GM19025 (cell line): ENCODE data around the gene SCYGR5.
"Not testable (repeated sequence)": the region's sequence is repeated elsewhere in the genome, so short reads cannot be mapped to it uniquely, and the experiment has no call there.

Experiments
- ATAC-seq: cut with Tn5 transposase; IDR thresholded peaks from one replicate; pipeline ENCODE4 v1.9.1; 2021; ENCODE audit warnings: mild to moderate bottlenecking, low read depth, moderate library complexity; ENCODE audit not compliant: unreplicated experiment

SCYGR5 gene

DNA sequence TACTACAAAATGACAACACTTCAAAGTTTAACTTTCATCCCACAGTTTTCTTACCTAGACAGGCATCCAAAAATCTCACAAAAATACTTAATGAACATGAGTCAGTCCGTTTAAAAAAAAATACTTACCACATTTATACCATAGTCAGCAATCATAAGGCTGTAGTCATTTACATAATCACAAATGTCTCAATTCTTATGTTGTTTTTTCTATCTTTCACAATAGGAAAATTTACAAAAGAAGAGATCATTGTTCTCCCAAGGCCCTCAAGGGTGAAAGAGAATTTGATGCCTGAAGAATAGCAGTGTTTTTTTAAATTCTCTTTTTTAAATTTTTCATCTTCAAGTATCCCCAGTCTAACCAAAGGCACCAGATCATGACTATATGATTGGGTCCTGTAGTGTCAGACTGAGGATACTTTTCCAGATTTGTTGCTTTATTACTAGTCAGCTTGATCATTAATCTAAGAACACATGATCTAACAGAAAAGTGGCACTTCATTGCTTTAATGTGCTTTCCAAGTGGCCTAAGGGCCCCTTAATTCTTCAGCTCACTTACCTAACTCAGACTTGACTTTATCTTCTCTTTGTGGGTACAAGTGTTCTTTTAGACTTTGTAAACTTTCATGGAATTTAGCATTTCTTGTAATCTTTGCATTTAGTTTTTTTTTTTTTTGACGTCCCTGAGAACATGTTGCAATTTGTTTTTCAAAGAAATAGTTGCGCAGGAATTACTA lies 4.7 kb downstream of the SCYGR5 start:
- ATAC-seq = no peak

DNA sequence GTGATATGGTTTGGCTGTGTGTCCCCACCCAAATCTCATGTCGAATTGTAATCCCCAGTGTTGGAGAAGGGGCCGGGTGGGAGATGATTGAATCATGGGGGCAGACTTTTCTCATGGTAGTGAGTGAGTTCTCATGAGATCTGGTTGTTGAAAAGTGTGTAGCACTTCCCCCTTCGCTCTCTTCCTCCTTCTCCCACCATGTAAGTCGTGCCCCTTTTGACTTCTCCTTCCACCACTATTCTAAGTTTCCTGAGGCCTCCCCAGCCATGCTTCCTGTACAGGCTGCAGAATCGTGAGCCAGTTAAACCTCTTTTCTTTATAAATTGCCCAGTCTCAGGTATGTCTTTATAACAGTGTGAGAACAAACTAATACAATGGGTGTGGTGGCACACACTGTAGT lies 7.0 kb downstream of the SCYGR5 start:
- ATAC-seq = not testable (repeated sequence)

DNA sequence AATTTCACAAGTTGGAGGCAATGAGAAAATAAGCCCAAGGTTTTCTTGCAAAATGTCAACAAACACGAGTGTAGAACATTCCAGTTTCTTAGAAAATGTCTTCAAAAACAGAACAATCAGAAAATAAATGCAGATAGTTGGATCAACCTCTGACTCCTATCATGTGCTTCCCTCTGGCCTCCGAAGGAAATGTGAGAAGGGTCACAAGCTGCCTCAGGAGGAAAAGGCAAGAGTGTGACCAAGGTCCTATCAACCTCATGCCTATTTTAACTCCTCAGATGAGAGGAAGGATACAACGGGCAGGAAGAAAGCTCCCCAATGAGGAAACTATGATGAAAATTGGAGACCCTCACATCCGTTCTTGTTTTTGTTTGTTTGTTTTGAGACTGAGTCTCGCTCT lies 7.9 kb downstream of the SCYGR5 start:
- ATAC-seq = no peak

DNA sequence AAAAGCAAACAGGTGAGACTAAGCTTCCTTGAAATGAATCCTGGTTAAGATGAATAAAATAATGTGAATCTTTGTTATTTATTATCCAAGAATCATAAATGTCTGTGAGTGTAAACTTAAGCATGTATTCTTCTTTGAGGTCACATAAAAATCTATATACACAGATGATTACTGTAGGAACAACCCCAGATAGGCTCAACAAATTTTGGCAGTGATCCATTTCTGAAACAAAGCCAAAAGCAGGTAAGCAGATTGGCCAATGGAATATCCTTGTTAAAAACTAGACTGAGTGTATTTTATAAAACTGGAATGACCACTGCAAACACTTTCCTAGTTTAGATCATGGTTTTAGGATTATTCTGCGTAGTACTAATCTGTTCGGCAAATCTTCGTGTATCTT lies 11.3 kb downstream of the SCYGR5 start:
- no peak for ATAC-seq

DNA sequence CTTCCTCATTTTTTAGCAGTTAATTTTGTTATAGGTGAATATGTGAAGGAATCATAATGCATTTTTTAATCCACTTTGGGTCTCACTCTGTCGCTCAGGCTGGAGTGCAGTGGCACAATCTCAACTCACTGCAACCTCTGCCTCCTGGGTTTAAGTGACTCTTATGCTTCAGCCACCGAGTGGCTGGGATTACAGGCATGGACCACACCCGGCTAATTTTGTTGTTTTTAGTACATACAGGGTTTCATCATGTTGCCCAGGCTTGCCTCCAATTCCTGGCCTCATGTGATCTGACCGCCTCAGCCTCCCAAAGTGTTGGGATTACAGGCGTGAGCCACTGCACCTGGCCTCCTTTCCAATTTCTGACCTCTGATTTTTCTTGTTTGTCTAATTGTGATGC lies 17.7 kb downstream of the SCYGR5 start:
- no peak for ATAC-seq

DNA sequence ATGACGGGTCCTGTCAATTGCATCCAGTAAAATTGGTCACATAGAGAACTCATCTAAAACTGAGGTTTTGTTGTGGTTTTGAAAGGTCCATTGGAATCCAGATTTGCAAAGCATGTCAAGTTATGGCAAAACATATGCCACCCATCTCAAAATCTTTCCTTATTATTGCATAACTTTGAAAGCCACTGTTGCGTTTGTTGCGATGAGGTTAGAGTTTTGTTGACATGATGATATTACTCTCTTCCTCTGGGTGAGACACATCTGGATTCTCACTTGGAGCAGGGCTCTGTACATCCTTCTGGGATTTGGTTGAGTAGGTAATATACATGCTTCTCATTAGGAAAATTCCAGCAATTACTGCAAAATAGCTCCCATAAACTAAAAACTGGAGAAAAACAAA lies 20.6 kb downstream of the SCYGR5 start:
- no peak for ATAC-seq

DNA sequence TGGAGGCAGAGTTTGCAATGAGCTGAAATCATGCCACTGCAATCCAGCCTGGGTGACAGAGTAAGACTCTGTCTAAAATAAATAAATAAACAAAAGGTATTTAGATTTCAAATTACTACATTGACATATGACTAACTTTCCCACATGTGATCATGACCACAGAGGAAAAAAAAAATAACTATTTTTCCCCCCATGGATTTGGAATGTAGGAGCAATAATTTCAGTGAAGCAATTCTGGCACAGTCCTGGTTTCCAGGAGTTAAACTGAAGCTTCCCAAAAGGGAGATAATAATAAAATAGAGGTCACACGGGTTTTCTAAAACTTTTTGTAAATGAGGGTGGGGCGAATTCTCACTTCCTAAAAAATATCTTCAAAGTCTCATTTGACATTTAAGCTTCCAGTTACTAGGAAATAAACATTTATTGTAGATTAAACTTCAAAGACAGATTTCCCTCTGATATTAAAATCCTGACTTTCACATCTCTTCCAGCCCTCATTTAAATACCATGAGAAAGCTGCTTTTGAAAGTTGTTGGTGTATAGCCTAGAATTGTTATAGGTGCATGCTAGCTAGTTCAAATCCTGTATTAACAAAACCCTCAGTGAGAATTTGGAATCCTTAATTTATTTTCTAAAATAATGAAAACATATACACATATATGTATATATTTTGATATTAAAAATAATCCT lies 30.5 kb downstream of the SCYGR5 start:
- no peak for ATAC-seq

DNA sequence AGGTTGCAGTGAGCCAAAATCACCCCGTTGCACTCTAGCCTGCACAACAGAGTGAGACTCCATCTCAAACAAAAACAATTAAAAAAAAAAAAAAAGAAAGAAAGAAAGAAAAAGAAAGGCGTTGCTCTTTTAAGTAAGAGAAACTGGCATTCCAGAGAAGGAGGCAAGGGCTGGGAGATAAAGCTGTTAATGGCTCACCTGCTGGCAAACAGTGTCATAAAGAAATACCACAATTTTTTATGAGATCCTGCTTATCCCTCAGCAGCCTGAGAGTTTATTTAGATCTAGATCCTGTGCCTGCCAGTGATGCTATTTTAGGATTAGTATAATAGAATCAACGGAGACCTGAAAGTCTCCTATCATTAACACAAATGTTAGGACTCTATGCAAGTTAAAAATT lies 35.0 kb downstream of the SCYGR5 start:
- no peak for ATAC-seq

DNA sequence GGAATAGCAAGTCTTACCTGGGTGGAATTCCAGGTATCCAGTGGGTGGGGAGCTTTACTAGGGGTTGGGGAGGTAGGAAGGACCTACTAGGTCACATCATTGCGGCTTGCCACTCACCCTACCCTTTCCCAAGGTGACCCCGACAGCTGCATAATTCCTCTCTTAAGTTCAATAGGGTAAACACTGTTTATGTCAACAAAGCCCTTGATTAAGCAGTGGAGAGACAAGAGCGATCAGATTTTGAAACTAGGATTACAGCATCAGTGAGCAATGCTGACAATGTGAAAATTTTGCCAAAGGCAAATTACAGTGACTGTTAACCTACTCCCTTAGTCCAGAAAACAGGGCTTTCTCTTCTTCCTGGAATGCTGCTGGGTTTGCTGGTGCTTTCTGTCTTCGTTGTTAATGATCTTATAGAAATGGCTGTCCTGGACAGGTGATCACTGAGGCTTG lies 36.7 kb downstream of the SCYGR5 start:
- no peak for ATAC-seq

DNA sequence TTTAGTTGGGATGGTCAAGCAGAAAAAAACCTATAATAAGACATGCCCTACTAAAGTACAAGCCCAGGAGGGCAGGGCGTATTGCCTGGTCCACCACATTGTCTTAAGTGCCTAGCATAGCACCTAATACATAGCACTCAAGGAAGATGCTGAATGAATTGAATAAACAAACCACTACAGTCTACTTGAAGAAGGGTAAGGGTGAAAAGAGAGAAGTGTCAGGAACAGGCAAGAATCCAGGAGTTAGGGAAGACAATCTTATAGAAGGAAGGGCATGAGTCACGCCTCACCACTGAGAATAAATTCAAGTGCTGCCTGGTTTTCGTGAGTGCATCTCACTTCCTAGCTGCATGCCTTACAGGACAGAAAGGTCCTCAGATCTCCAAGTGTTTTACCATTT lies 37.4 kb downstream of the SCYGR5 start:
- ATAC-seq = no peak

DNA sequence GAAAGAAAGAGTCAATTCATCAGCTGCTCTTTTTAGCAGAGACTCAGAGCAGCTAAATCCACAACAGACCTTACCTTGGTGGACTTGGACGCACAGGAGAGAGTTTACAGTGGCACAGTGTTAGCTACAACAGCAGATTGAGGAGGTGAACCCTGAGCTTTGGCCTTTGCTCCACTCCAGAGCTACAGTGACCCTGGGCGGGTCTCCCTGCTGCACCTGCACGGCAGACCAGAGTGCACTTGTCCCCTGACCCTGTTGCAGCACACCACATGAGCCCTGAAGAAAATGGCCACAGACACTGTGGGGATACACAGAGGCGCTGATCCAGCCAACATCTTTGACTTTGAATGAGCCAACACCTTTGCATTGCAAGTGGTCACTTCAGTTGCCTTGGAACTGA lies 40.3 kb downstream of the SCYGR5 start:
- no peak for ATAC-seq

DNA sequence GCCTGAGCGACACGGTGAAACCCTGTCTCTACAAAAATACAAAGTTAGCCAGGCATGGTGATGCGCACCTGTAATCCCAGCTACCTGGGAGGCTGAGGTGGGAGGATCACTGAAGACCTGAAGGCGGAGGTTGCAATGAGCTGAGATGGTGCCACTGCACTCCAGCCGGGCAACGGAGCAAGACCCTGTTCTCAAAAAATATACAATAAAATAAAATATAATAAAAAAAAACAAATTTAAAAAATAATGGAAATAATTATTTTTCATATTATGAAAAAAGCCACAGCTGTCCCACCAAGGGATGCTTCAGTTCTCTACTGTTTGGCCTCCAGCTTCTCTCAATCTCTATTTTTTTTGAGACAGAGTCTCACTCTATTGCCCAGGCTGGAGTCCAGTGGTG lies 40.8 kb downstream of the SCYGR5 start:
- ATAC-seq = no peak

DNA sequence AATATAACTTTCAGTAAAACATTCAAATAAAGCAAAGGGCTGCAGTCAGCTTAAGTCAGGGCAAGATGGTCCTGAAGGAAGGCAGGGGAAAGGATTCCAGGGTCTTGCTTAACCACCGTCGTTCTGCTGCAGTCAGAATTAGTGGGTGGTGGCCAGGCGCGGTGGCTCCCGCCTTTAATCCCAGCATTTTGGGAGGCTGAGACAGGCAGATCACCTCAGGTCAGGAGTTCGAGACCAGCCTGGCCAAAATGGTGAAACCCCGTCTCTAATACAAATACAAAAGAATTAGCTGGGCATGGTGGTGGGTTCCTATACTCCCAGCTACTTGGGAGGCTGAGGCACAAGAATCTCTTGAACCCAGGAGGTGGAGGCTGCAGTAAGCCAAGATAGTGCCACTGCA lies 44.4 kb downstream of the SCYGR5 start:
- ATAC-seq = no peak

DNA sequence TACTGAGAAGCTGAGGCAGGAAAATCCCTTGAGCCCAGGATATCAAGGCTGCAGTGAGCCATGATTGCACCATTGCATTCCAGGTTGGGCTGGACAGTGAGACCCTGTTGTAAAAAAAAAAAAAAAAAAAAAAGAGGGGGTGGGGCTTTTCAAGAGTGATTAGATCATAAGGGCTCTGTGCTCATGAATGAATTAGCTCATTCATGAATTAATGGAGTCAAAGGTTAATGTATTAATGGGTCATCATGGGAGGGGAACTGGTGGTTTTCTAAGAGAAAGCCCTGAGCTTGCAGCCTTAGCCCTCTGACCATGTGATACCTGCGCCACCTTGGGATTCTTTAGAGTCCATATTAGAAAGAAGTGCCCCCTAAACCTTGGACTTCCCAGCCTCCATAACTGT lies 46.7 kb downstream of the SCYGR5 start:
- ATAC-seq = no peak

DNA sequence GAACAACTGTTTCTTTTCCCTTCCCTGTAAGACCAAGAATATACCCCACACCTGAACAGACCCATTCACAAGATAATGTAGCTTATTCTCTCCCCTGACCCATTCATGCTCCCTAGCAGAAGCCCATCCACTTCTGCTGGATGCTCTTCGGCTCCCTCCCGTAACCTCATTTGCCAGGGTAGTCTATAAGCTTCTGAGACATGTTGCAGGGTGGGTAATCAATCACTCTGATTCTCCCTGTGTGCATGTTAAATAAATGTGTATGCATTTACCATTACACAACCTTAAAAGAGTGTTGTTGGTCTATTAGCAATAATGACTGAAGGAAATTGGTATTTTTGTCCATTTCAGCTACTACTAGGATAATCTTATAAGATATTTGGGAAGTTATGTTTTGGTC lies 49.9 kb downstream of the SCYGR5 start:
- ATAC-seq = no peak
